ENCODE measurements around the gene OR9G1.

DNA sequence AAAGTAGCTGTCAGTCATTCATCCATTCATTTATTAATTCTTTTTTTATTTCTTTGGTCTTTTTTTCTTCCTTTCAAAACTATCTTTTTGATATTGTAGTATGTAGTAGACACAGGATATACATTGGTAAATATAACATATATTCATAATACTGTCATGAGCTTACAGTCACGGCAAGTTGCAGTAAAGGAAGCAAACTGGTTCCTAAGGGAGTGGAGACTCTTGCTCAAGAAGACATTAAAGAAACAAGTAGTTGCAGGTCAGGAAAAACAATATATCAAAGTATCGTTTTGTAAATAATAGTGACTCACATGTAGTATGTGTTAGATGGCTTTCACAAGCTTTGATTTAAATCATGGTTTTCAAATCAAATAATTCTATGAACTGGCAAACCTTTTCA, 27.9 kb upstream of the OR9G1 start:
- TF ChIP-seq MXI1 (IDR thresholded peaks at IDR 0.05; ENCODE audit: low read depth, low read length) (no peak), GATA2 (CRISPR knock-in tag; IDR thresholded peaks at IDR 0.05) (no peak)
- TF ChIP-seq, protein P1, sequence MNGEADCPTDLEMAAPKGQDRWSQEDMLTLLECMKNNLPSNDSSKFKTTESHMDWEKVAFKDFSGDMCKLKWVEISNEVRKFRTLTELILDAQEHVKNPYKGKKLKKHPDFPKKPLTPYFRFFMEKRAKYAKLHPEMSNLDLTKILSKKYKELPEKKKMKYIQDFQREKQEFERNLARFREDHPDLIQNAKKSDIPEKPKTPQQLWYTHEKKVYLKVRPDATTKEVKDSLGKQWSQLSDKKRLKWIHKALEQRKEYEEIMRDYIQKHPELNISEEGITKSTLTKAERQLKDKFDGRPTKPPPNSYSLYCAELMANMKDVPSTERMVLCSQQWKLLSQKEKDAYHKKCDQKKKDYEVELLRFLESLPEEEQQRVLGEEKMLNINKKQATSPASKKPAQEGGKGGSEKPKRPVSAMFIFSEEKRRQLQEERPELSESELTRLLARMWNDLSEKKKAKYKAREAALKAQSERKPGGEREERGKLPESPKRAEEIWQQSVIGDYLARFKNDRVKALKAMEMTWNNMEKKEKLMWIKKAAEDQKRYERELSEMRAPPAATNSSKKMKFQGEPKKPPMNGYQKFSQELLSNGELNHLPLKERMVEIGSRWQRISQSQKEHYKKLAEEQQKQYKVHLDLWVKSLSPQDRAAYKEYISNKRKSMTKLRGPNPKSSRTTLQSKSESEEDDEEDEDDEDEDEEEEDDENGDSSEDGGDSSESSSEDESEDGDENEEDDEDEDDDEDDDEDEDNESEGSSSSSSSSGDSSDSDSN (IDR thresholded peaks at IDR 0.05; ENCODE audit: borderline replicate concordance in 1 of 2, low read depth in 2 of 2, low read length in 2 of 2): no peak

All from K562 (cell line).